ENCODE data around the gene ARHGAP22. TPM values are rescaled to one million over a fixed set of nuclear protein-coding genes. Genes with fewer than 3 reads are reported as not detected.
"Not testable (repeated sequence)": the region's sequence is repeated elsewhere in the genome, so short reads cannot be mapped to it uniquely, and the experiment has no call there.

The ARHGAP22 gene
- total RNA-seq, 2 experiments from 2014 or later, result 0.19 to 0.46 TPM

DNA sequence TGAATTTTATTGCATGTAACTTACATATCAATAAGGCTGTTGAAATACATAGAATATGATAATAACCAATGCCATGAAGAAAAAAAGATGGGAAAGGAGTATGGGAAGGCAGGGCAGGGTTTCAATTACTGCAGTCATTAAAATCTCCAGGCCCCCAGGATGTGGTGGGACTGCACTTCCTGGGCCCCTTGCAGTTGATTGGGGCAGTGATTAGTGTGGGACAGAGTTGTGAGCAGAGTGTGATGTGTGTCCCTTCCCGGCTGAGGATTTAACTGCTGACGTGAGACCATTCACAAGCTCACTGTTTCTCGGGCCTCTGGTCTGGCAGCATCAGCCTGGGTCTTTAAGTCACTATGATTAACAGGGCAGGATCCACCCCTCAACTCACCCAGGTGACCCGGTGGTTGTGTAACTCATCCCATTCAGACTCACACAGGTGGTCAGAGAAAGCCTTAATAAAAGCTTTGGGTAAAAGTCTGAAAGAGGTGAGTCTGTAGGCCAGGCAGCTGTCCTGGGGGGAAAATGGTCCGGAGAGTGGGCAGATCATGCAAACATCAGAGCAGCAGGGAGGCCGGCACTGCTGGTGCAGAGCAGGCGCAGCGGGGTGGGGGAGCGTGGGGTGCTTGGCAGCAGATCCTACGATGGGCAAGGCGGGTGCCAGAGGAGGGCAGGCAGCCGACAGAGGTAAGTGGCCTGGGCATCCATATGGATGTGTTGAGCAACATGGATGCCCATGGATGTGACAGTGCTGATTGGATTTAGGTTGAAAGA lies 43.5 kb upstream of the ARHGAP22 start:
- Histone ChIP-seq H2AFZ (ENCODE audit: low read length) (no peak overlapping the region), H3K4me3 (ENCODE audit: low read depth, low read length, poor library complexity, severe bottlenecking) (no peak overlapping the region), H3K36me3 (ENCODE audit: insufficient read depth, low read length) (no peaks in the 10 kb centered on the region), H3K4me1 (ENCODE audit: insufficient read depth, low read length, poor library complexity, severe bottlenecking) (peaks cover 6% of the 10 kb centered on the region), H3K9me3 (ENCODE audit: low read length) (no peaks in the 10 kb centered on the region), H3K4me2 (ENCODE audit: low read length) (no peak overlapping the region), H4K20me1 (ENCODE audit: insufficient read depth, low read length) (no peaks in the 10 kb centered on the region), H3K79me2 (ENCODE audit: insufficient read depth, low read depth, low read length) (no peaks in the 10 kb centered on the region), H3K9me2 (ENCODE audit: insufficient read depth, low read length) (no peaks in the 10 kb centered on the region), H3K27ac (ENCODE audit: low read depth, low read length, poor library complexity, severe bottlenecking) (no peak overlapping the region)
- intact Hi-C loops (cut with micrococcal nuclease; ENCODE audit: unreplicated experiment), result no loop called here
- POLR2A ChIA-PET, result interaction anchor here (0.5 to 1.2 kb wide), 2 partner anchors 11 to 218 kb away, joined by 3 read pairs; no protein-coding TSS in a partner anchor
- no peak for TF ChIP-seq EZH2phosphoT487 (IDR thresholded peaks at IDR 0.05; ENCODE audit: borderline replicate concordance, low read depth, low read length)
- TF ChIP-seq, protein P1, sequence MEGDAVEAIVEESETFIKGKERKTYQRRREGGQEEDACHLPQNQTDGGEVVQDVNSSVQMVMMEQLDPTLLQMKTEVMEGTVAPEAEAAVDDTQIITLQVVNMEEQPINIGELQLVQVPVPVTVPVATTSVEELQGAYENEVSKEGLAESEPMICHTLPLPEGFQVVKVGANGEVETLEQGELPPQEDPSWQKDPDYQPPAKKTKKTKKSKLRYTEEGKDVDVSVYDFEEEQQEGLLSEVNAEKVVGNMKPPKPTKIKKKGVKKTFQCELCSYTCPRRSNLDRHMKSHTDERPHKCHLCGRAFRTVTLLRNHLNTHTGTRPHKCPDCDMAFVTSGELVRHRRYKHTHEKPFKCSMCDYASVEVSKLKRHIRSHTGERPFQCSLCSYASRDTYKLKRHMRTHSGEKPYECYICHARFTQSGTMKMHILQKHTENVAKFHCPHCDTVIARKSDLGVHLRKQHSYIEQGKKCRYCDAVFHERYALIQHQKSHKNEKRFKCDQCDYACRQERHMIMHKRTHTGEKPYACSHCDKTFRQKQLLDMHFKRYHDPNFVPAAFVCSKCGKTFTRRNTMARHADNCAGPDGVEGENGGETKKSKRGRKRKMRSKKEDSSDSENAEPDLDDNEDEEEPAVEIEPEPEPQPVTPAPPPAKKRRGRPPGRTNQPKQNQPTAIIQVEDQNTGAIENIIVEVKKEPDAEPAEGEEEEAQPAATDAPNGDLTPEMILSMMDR (conservative IDR thresholded peaks at IDR 0.05; ENCODE audit: low read length), result no peak
- no peak for DNase-seq (ENCODE audit: low spot score)
- no TSS peak for BruUV-seq (replicated peaks)
- CTCF ChIA-PET (ENCODE audit: unreplicated experiment), result no interaction called here

- H3K79me2 ChIP-seq (ENCODE audit: insufficient read depth, low read depth, low read length); BruUV-seq (replicated peaks); H3K4me3 ChIP-seq (ENCODE audit: low read depth, low read length, poor library complexity, severe bottlenecking); H3K9me2 ChIP-seq (ENCODE audit: insufficient read depth, low read length); H2AFZ ChIP-seq (ENCODE audit: low read length); H3K27ac ChIP-seq (ENCODE audit: low read depth, low read length, poor library complexity, severe bottlenecking); DNase-seq (ENCODE audit: low spot score); H3K4me1 ChIP-seq (ENCODE audit: insufficient read depth, low read length, poor library complexity, severe bottlenecking); CTCF ChIA-PET (ENCODE audit: unreplicated experiment); H4K20me1 ChIP-seq (ENCODE audit: insufficient read depth, low read length); intact Hi-C loops (cut with micrococcal nuclease; ENCODE audit: unreplicated experiment); H3K4me2 ChIP-seq (ENCODE audit: low read length); H3K9me3 ChIP-seq (ENCODE audit: low read length); H3K36me3 ChIP-seq (ENCODE audit: insufficient read depth, low read length): not testable (repeated sequence)
- POLR2A ChIA-PET, result interaction anchor here (1.2 kb wide), 1 partner anchor 9 kb away, joined by 3 read pairs; no protein-coding TSS in a partner anchor
Measured at GRCh38 chr10:48647073-48647472, 42.2 kb upstream of the ARHGAP22 start.

DNA sequence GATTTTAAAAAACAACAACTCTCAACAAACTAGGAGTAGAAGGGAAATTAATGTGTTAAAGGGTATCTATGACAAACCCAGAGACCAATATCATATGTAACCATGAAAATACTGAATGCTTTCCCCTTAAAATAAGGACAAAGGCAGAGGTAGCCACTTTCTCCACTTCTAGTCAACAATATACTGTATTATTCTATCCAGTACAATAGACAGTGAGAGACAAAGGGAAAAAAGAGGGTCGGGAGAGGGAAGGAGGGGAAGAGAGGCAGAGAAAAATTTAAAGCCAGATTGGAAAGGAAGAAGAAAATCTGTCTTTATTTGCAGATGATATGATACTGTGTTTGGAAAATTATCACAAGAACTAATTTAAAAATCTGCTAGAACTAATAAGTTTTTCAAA lies 40.7 kb upstream of the ARHGAP22 start:
- H3K4me2 ChIP-seq (ENCODE audit: low read length), result no peak overlapping the region
- intact Hi-C loops (cut with micrococcal nuclease; ENCODE audit: unreplicated experiment), result no loop called here
- no peak overlapping the region for H3K4me3 ChIP-seq (ENCODE audit: low read depth, low read length, poor library complexity, severe bottlenecking)
- ChIA-PET POLR2A (interaction anchor here (0.6 kb wide), 1 partner anchor 101 kb away, joined by 3 read pairs; no protein-coding TSS in a partner anchor), CTCF (ENCODE audit: unreplicated experiment) (no interaction called here)
- H3K4me1 ChIP-seq (ENCODE audit: insufficient read depth, low read length, poor library complexity, severe bottlenecking), result peaks cover 6% of the 10 kb centered on the region
- H3K9me3 ChIP-seq (ENCODE audit: low read length), result peaks cover 7% of the 10 kb centered on the region
- H3K36me3 ChIP-seq (ENCODE audit: insufficient read depth, low read length), result no peaks in the 10 kb centered on the region
- DNase-seq (ENCODE audit: low spot score), result no peak
- no peak overlapping the region for H3K27ac ChIP-seq (ENCODE audit: low read depth, low read length, poor library complexity, severe bottlenecking)
- no peaks in the 10 kb centered on the region for H3K9me2 ChIP-seq (ENCODE audit: insufficient read depth, low read length)
- H2AFZ ChIP-seq (ENCODE audit: low read length), result no peak overlapping the region
- no TSS peak for BruUV-seq (replicated peaks)
- TF ChIP-seq, protein P1 (conservative IDR thresholded peaks at IDR 0.05; ENCODE audit: low read length), result no peak
- TF ChIP-seq EZH2phosphoT487 (IDR thresholded peaks at IDR 0.05; ENCODE audit: borderline replicate concordance, low read depth, low read length), result no peak
- no peaks in the 10 kb centered on the region for H3K79me2 ChIP-seq (ENCODE audit: insufficient read depth, low read depth, low read length)
- H4K20me1 ChIP-seq (ENCODE audit: insufficient read depth, low read length), result no peaks in the 10 kb centered on the region

GRCh38 chr10:48641099-48641690 lies 36.3 kb upstream of the ARHGAP22 start:
- H3K9me2 ChIP-seq (ENCODE audit: insufficient read depth, low read length); H3K4me1 ChIP-seq (ENCODE audit: insufficient read depth, low read length, poor library complexity, severe bottlenecking); H3K79me2 ChIP-seq (ENCODE audit: insufficient read depth, low read depth, low read length); H3K36me3 ChIP-seq (ENCODE audit: insufficient read depth, low read length); BruUV-seq (replicated peaks); DNase-seq (ENCODE audit: low spot score); H3K27ac ChIP-seq (ENCODE audit: low read depth, low read length, poor library complexity, severe bottlenecking); H4K20me1 ChIP-seq (ENCODE audit: insufficient read depth, low read length); CTCF ChIA-PET (ENCODE audit: unreplicated experiment); H3K4me2 ChIP-seq (ENCODE audit: low read length); POLR2A ChIA-PET; H3K4me3 ChIP-seq (ENCODE audit: low read depth, low read length, poor library complexity, severe bottlenecking); intact Hi-C loops (cut with micrococcal nuclease; ENCODE audit: unreplicated experiment); H2AFZ ChIP-seq (ENCODE audit: low read length): not testable (repeated sequence)
- peaks cover 10% of the 10 kb centered on the region for H3K9me3 ChIP-seq (ENCODE audit: low read length)

All from OCI-LY7 (cell line).